HG03342 (cell line): ENCODE results near the gene SMARCA2.
A peak's percentile ranks its signal among the peaks of the same experiment; 100 is the strongest.

Experiments
- ATAC-seq: cut with Tn5 transposase; IDR thresholded peaks from one replicate; pipeline ENCODE4 v1.9.1; 2021; ENCODE audit warnings: mild to moderate bottlenecking, moderate library complexity; ENCODE audit not compliant: unreplicated experiment

The SMARCA2 gene

GRCh38 chr9:2015581-2016407, 647 bp downstream of the SMARCA2 start:
- ATAC-seq: peak; percentile 1

- no peak for ATAC-seq
Observed at GRCh38 chr9:2016408-2017330, 1.5 kb downstream of the SMARCA2 start.

- peak; percentile 25 for ATAC-seq
Observed at GRCh38 chr9:2017331-2018161, 2.4 kb downstream of the SMARCA2 start.

- ATAC-seq: no peak
Observed at GRCh38 chr9:2018162-2018643, 3.1 kb downstream of the SMARCA2 start.

- no peak for ATAC-seq
Observed at GRCh38 chr9:2018764-2019558, 3.8 kb downstream of the SMARCA2 start.

- no peak for ATAC-seq
Observed at GRCh38 chr9:2019723-2020122, 4.6 kb downstream of the SMARCA2 start.

GRCh38 chr9:2021731-2022130, 6.6 kb downstream of the SMARCA2 start:
- ATAC-seq: no peak

GRCh38 chr9:2022560-2022959, 7.4 kb downstream of the SMARCA2 start:
- no peak for ATAC-seq

GRCh38 chr9:2023042-2023441, 7.9 kb downstream of the SMARCA2 start:
- ATAC-seq: no peak

GRCh38 chr9:2023532-2023931, 8.4 kb downstream of the SMARCA2 start:
- ATAC-seq: peak; percentile 33

- ATAC-seq: no peak
Observed at GRCh38 chr9:2024888-2025782, 10.0 kb downstream of the SMARCA2 start.

- no peak for ATAC-seq
Observed at GRCh38 chr9:2026220-2026997, 11.3 kb downstream of the SMARCA2 start.

GRCh38 chr9:2027543-2028160, 12.5 kb downstream of the SMARCA2 start:
- no peak for ATAC-seq

- no peak for ATAC-seq
Observed at GRCh38 chr9:2028888-2029287, 13.7 kb downstream of the SMARCA2 start.

- no peak for ATAC-seq
Observed at GRCh38 chr9:2029666-2030170, 14.6 kb downstream of the SMARCA2 start.

- no peak for ATAC-seq
Observed at GRCh38 chr9:2032234-2032633, 17.1 kb downstream of the SMARCA2 start.

- ATAC-seq: no peak
Observed at GRCh38 chr9:2036844-2037243, 21.7 kb downstream of the SMARCA2 start.
